Activated CD8-positive, alpha-beta T cell treated with anti-CD3 and anti-CD28 coated beads, Interleukin-2, amount 10 ng/mL, durations not matched to agents 7 days and 5 days (primary cell): ENCODE results near the gene CD40. TPM values are rescaled to one million over a fixed set of nuclear protein-coding genes. Genes with fewer than 3 reads are reported as not detected.
A peak's percentile ranks its signal among the peaks of the same experiment; 100 is the strongest.

Experiments used
- ATAC-seq: fragments of 150-1000 bp; cut with Tn5 transposase; one replicate; pipeline ENCODE4 v1.10.0; 2021; ENCODE audit warnings: moderate library complexity
- CTCF ChIA-PET: fragments of 350-600 bp; sonication (Branson Sonifier 250); formaldehyde crosslinking; loops from one replicate; lab custom pipeline; 2021; ENCODE audit warnings: antibody characterized with exemption; lab: Charles Lee
- POLR2A ChIA-PET: fragments of 350-600 bp; sonication (Branson Sonifier 250); formaldehyde crosslinking; loops from one replicate; lab custom pipeline; 2021; ENCODE audit warnings: antibody characterized with exemption; lab: Charles Lee
- DNase-seq: peaks from one replicate; pipeline ENCODE4 v3.0.0-alpha.2; 2020
- H3K27ac Mint-ChIP-seq: one replicate; pipeline ENCODE4 v1.8.0; 2021; ENCODE audit warnings: mild to moderate bottlenecking, mixed read lengths
- H3K27me3 Mint-ChIP-seq: one replicate; pipeline ENCODE4 v1.8.0; 2021; ENCODE audit warnings: low read depth, mixed read lengths
- H3K36me3 Mint-ChIP-seq: one replicate; pipeline ENCODE4 v1.8.0; 2021; ENCODE audit warnings: low read depth, mixed read lengths
- H3K4me1 Mint-ChIP-seq: one replicate; pipeline ENCODE4 v1.8.0; 2021; ENCODE audit warnings: low read depth, mixed read lengths
- H3K4me3 Mint-ChIP-seq: one replicate; pipeline ENCODE4 v1.8.0; 2021; ENCODE audit warnings: mild to moderate bottlenecking, mixed read lengths
- H3K9me3 Mint-ChIP-seq: one replicate; pipeline ENCODE4 v1.8.0; 2022; ENCODE audit warnings: mixed read lengths; ENCODE audit not compliant: insufficient read depth
- total RNA-seq, 2 experiments: library from RNA; stranded (reverse); gene quantifications; one replicate each; pipeline ENCODE4 v1.2.3, GENCODE V29; 2021

CD40 gene
- total RNA-seq, 2 experiments from 2014 or later: 0.94 to 1.0 TPM

DNA sequence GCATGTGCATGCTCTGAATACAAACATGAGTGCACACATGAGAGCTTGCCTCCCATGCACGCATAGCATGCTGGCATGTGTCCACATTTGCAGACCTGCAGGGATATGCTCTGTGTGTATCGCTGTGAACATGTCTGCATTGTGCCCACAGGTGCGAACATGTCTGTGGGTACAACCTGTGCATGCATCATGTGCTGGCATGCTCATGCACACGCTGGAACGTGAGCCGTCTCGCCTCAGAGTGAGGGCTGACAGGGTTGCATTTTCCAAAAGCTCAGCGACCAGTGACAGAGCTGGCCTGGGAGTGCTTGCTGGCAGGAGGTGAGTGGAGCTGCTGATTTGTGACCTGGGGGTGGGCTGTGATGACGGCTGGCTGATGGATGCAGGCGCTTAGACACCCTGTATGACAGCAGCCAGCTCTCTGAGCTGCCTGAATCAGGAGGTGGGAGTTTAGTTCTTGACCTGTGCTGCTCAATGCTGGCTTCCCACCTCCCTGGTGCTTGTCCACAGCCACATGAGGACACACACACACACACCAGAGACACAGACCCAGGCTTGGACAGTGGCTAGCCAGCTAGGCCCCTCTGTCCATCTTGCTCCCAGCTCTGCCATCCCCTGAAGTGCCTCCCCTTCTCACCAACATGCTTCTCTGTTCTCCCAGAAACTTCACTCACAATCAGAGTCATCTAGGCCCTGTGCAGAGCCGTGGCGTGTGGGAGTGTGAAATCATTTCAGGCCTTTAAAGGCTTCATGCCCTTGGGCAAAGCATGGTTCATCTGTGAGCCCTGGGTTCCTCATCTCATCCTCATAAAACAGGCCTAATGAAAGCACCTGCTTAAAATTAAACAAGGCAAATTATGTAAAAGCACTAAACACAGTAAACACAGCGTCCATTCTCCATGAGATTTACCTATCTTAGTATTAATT lies 51.4 kb downstream of the CD40 start:
- no peaks in the 10 kb centered on the region for H3K4me1 Mint-ChIP-seq
- no peak overlapping the region for H3K4me3 Mint-ChIP-seq
- no peak for DNase-seq
- no peaks in the 10 kb centered on the region for H3K36me3 Mint-ChIP-seq
- peaks cover 25% of the 10 kb centered on the region for H3K27me3 Mint-ChIP-seq
- no peaks in the 10 kb centered on the region for H3K9me3 Mint-ChIP-seq
- no peak for ATAC-seq
- ChIA-PET POLR2A (no interaction called here), CTCF (no interaction called here)
- no peak overlapping the region for H3K27ac Mint-ChIP-seq

- ATAC-seq (no peak), DNase-seq (no peak)
- CTCF ChIA-PET: interaction anchor here (0.6 kb wide), 1 partner anchor 1217 kb away, joined by 3 read pairs; no protein-coding TSS in a partner anchor
- Mint-ChIP-seq H3K27me3 (peaks cover 42% of the 10 kb centered on the region), H3K27ac (no peak overlapping the region), H3K4me3 (no peak overlapping the region), H3K9me3 (no peaks in the 10 kb centered on the region), H3K36me3 (no peaks in the 10 kb centered on the region), H3K4me1 (no peaks in the 10 kb centered on the region)
- POLR2A ChIA-PET: interaction anchor here (0.6 kb wide), 1 partner anchor 404 kb away, joined by 3 read pairs; no protein-coding TSS in a partner anchor
These were observed 53.4 kb downstream of the CD40 start for GRCh38 chr20:46171476-46171875.

DNA sequence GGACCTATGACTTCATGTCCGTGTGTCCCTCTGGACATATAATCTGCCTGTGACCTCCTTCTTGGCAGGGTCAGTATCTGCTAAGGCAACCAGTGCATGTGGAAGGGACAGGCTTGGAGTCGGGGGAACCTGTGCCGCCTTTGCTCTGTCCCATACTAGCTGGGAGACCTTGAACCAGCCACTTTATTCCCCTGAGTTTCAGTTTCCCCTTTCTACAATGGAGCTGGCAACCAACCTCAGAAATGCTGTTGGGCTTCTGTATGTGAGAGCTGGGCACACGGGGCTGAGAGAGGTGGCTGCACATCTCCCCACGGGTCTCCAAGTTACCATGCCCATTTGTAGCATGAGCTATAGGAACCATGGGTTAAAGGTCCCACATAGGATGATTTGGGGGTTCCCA lies 53.8 kb downstream of the CD40 start:
- peaks cover 39% of the 10 kb centered on the region for H3K27me3 Mint-ChIP-seq
- no peaks in the 10 kb centered on the region for H3K4me1 Mint-ChIP-seq
- POLR2A ChIA-PET: no interaction called here

GRCh38 chr20:46172455-46172854 lies 54.3 kb downstream of the CD40 start:
- no peaks in the 10 kb centered on the region for H3K9me3 Mint-ChIP-seq
- ChIA-PET CTCF (interaction anchor here (1.0 to 4.1 kb wide), 4 partner anchors 40 to 185 kb away, joined by 3 to 22 read pairs (median 4); partner anchors contain the start of gene SLC12A5), POLR2A (no interaction called here)
- no peak for ATAC-seq
- no peaks in the 10 kb centered on the region for H3K4me1 Mint-ChIP-seq
- H3K4me3 Mint-ChIP-seq: no peak overlapping the region
- DNase-seq: no peak
- no peaks in the 10 kb centered on the region for H3K36me3 Mint-ChIP-seq
- H3K27ac Mint-ChIP-seq: no peak overlapping the region
- H3K27me3 Mint-ChIP-seq: peaks cover 37% of the 10 kb centered on the region

More for the DNA sequence above, 53.8 kb downstream of the CD40 start:
- DNase-seq (no peak), ATAC-seq (no peak)
- no peak overlapping the region for H3K27ac Mint-ChIP-seq
- H3K9me3 Mint-ChIP-seq: no peaks in the 10 kb centered on the region
- no peak overlapping the region for H3K4me3 Mint-ChIP-seq
- no peaks in the 10 kb centered on the region for H3K36me3 Mint-ChIP-seq
- CTCF ChIA-PET: interaction anchor here (1.1 to 1.6 kb wide), 2 partner anchors 149 to 185 kb away, joined by 3 to 5 read pairs; no protein-coding TSS in a partner anchor

GRCh38 chr20:46172961-46173536 lies 54.9 kb downstream of the CD40 start:
- Mint-ChIP-seq H3K27ac (no peak overlapping the region), H3K36me3 (no peaks in the 10 kb centered on the region), H3K4me3 (no peak overlapping the region), H3K9me3 (no peaks in the 10 kb centered on the region), H3K4me1 (no peaks in the 10 kb centered on the region), H3K27me3 (peaks cover 37% of the 10 kb centered on the region)
- no peak for DNase-seq
- CTCF ChIA-PET: interaction anchor here (0.9 to 4.1 kb wide), 5 partner anchors 40 to 186 kb away, joined by 3 to 22 read pairs (median 4); partner anchors contain the start of gene SLC12A5
- POLR2A ChIA-PET: no interaction called here
- no peak for ATAC-seq

- ChIA-PET POLR2A (no interaction called here), CTCF (interaction anchor here (0.6 to 4.1 kb wide), 7 partner anchors 8 to 187 kb away, joined by 3 to 22 read pairs (median 5); partner anchors contain the start of gene SLC12A5)
- H3K9me3 Mint-ChIP-seq: no peaks in the 10 kb centered on the region
- no peaks in the 10 kb centered on the region for H3K36me3 Mint-ChIP-seq
- H3K27me3 Mint-ChIP-seq: peaks cover 37% of the 10 kb centered on the region
- no peak overlapping the region for H3K4me3 Mint-ChIP-seq
- H3K4me1 Mint-ChIP-seq: no peaks in the 10 kb centered on the region
- ATAC-seq (no peak), DNase-seq (no peak)
- no peak overlapping the region for H3K27ac Mint-ChIP-seq
These were observed 55.7 kb downstream of the CD40 start for GRCh38 chr20:46173652-46174468.

- peak; percentile 97 for ATAC-seq
- CTCF ChIA-PET: interaction anchor here (0.6 to 4.1 kb wide), 11 partner anchors 8 to 187 kb away, joined by 3 to 22 read pairs (median 5); no protein-coding TSS in a partner anchor
- no peaks in the 10 kb centered on the region for H3K9me3 Mint-ChIP-seq
- peaks cover 37% of the 10 kb centered on the region for H3K27me3 Mint-ChIP-seq
- no peaks in the 10 kb centered on the region for H3K4me1 Mint-ChIP-seq
- no peak overlapping the region for H3K27ac Mint-ChIP-seq
- H3K4me3 Mint-ChIP-seq: no peak overlapping the region
- no peaks in the 10 kb centered on the region for H3K36me3 Mint-ChIP-seq
- POLR2A ChIA-PET: no interaction called here
- DNase-seq: peak; percentile 77
These were observed 56.5 kb downstream of the CD40 start for GRCh38 chr20:46174469-46175126.

GRCh38 chr20:46175127-46175494 lies 57.0 kb downstream of the CD40 start:
- POLR2A ChIA-PET: no interaction called here
- ATAC-seq (no peak), DNase-seq (no peak)
- no peaks in the 10 kb centered on the region for H3K4me1 Mint-ChIP-seq
- H3K27me3 Mint-ChIP-seq: peaks cover 37% of the 10 kb centered on the region
- H3K36me3 Mint-ChIP-seq: no peaks in the 10 kb centered on the region
- no peak overlapping the region for H3K27ac Mint-ChIP-seq
- H3K4me3 Mint-ChIP-seq: no peak overlapping the region
- CTCF ChIA-PET: interaction anchor here (0.8 to 4.1 kb wide), 14 partner anchors 9 to 188 kb away, joined by 3 to 22 read pairs (median 4); no protein-coding TSS in a partner anchor
- no peaks in the 10 kb centered on the region for H3K9me3 Mint-ChIP-seq

- ChIA-PET CTCF (interaction anchor here (2.6 kb wide), 1 partner anchor 154 kb away, joined by 8 read pairs; no protein-coding TSS in a partner anchor), POLR2A (no interaction called here)
- Mint-ChIP-seq H3K4me1 (no peaks in the 10 kb centered on the region), H3K27me3 (peaks cover 37% of the 10 kb centered on the region), H3K27ac (no peak overlapping the region), H3K36me3 (no peaks in the 10 kb centered on the region), H3K4me3 (no peak overlapping the region), H3K9me3 (no peaks in the 10 kb centered on the region)
- DNase-seq: no peak
- ATAC-seq: no peak
These were observed 58.7 kb downstream of the CD40 start for GRCh38 chr20:46176739-46177378.

DNA sequence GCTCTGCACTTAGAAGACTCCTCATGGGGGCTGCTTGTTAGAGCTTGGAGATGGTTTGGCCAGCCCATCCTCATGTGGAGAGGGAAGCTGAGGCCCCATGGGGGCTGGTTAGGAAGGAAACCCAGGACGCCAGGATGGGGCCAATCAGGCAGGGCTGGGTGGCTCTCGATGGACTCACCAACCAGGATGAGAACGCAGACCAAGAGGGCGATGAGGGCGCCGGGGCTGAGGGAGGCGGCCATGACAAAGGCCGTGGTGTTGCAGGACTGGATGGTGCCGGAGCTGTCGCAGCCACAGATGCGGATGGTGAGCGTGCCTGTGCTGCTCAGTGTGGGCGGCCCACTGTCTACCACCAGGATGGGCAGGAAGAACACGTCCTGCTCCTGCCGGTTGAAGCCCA lies 59.7 kb downstream of the CD40 start:
- POLR2A ChIA-PET: no interaction called here
- Mint-ChIP-seq H3K9me3 (no peaks in the 10 kb centered on the region), H3K27ac (no peak overlapping the region), H3K36me3 (no peaks in the 10 kb centered on the region), H3K27me3 (peaks cover 31% of the 10 kb centered on the region), H3K4me1 (no peaks in the 10 kb centered on the region), H3K4me3 (no peak overlapping the region)
- ATAC-seq (no peak), DNase-seq (no peak)
- CTCF ChIA-PET: no interaction called here
